ENCODE results near the gene MOB3B.

The MOB3B gene

GRCh38 chr9:27407491-27407890 lies 122.1 kb downstream of the MOB3B start:
- H3K9me3 Mint-ChIP-seq, result peaks cover 21% of the 10 kb centered on the region
- peaks cover 28% of the 10 kb centered on the region for H3K36me3 Mint-ChIP-seq (ENCODE audit: low read depth)
- no peak for TF ChIP-seq CTCF (IDR thresholded peaks at IDR 0.05)
- H3K4me3 Mint-ChIP-seq, result no peak overlapping the region
- peaks cover 39% of the 10 kb centered on the region for H3K4me1 Mint-ChIP-seq
- no peak overlapping the region for H3K27ac Mint-ChIP-seq
- no peaks in the 10 kb centered on the region for H3K27me3 Mint-ChIP-seq (ENCODE audit: low read depth, poor library complexity)
- DNase-seq, result no peak

GRCh38 chr9:27404661-27405060 lies 125.0 kb downstream of the MOB3B start:
- no peak overlapping the region for H3K27ac Mint-ChIP-seq
- TF ChIP-seq CTCF (IDR thresholded peaks at IDR 0.05), result no peak

GRCh38 chr9:27402626-27403025 lies 127.0 kb downstream of the MOB3B start:
- Mint-ChIP-seq H3K27me3 (ENCODE audit: low read depth, poor library complexity) (peaks cover 3% of the 10 kb centered on the region), H3K36me3 (ENCODE audit: low read depth) (peaks cover 27% of the 10 kb centered on the region)

More at GRCh38 chr9:27404661-27405060, 125.0 kb downstream of the MOB3B start:
- DNase-seq, result no peak
- Mint-ChIP-seq H3K36me3 (ENCODE audit: low read depth) (peaks cover 28% of the 10 kb centered on the region), H3K4me3 (no peak overlapping the region), H3K27me3 (ENCODE audit: low read depth, poor library complexity) (peaks cover 3% of the 10 kb centered on the region), H3K9me3 (peaks cover 21% of the 10 kb centered on the region), H3K4me1 (peaks cover 49% of the 10 kb centered on the region)

GRCh38 chr9:27400334-27400880 lies 129.2 kb downstream of the MOB3B start:
- TF ChIP-seq CTCF (IDR thresholded peaks at IDR 0.05), result no peak
- no peak for DNase-seq
- H3K36me3 Mint-ChIP-seq (ENCODE audit: low read depth), result peaks cover 19% of the 10 kb centered on the region
- H3K4me3 Mint-ChIP-seq, result no peak overlapping the region
- H3K4me1 Mint-ChIP-seq, result peaks cover 56% of the 10 kb centered on the region
- H3K27me3 Mint-ChIP-seq (ENCODE audit: low read depth, poor library complexity), result peaks cover 3% of the 10 kb centered on the region
- peaks cover 10% of the 10 kb centered on the region for H3K9me3 Mint-ChIP-seq
- H3K27ac Mint-ChIP-seq, result no peak overlapping the region

More at GRCh38 chr9:27402626-27403025, 127.0 kb downstream of the MOB3B start:
- no peak for DNase-seq
- TF ChIP-seq CTCF (IDR thresholded peaks at IDR 0.05), result no peak
- peak overlapping the region; percentile 4 for H3K4me3 Mint-ChIP-seq
- peaks cover 18% of the 10 kb centered on the region for H3K9me3 Mint-ChIP-seq
- H3K4me1 Mint-ChIP-seq, result peaks cover 42% of the 10 kb centered on the region
- H3K27ac Mint-ChIP-seq, result peak overlapping the region; percentile 17

GRCh38 chr9:27398982-27399653 lies 130.5 kb downstream of the MOB3B start:
- TF ChIP-seq CTCF (IDR thresholded peaks at IDR 0.05), result no peak
- DNase-seq, result no peak
- Mint-ChIP-seq H3K27ac (no peak overlapping the region), H3K36me3 (ENCODE audit: low read depth) (peaks cover 16% of the 10 kb centered on the region), H3K4me1 (peaks cover 68% of the 10 kb centered on the region), H3K9me3 (peaks cover 8% of the 10 kb centered on the region), H3K27me3 (ENCODE audit: low read depth, poor library complexity) (peaks cover 3% of the 10 kb centered on the region), H3K4me3 (no peak overlapping the region)

- Mint-ChIP-seq H3K27ac (peak overlapping the region; percentile 20), H3K9me3 (peaks cover 8% of the 10 kb centered on the region), H3K27me3 (ENCODE audit: low read depth, poor library complexity) (peaks cover 3% of the 10 kb centered on the region), H3K4me3 (no peak overlapping the region), H3K36me3 (ENCODE audit: low read depth) (peaks cover 16% of the 10 kb centered on the region), H3K4me1 (peaks cover 72% of the 10 kb centered on the region)
- no peak for TF ChIP-seq CTCF (IDR thresholded peaks at IDR 0.05)
- no peak for DNase-seq
These were observed 133.1 kb downstream of the MOB3B start for GRCh38 chr9:27396495-27396894.

Measured in nephron progenitor cell (in vitro differentiated cells).